ENCODE data around the gene ENPP4. TPM values are rescaled to one million over a fixed set of nuclear protein-coding genes. Genes with fewer than 3 reads are reported as not detected.

Gene ENPP4
- total and polyA plus RNA-seq, 2 of the 4 experiments (the other 2 are of a cell fraction) = under 0.01 to 0.03 TPM

DNA sequence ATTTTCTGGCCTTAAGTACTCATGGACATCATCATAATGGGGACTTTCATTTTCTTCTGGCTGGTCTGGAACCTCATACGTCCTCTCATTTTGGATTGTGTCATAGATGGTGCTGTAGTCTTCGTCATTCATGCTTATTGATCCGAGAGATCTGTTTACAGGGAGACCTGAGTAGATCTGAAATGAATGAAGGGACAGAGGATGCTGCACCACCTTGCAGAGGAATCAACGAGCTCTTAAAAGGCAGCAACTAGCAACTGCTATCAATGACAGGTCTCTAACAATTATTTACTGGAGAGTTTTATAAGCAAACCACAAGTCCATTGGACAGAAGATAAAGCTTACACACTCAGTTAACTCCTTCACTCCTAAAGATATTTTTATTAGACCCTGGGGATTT lies 49.7 kb upstream of the ENPP4 start:
- in situ Hi-C loops (cut with MboI; ENCODE audit: low sequenced_read_pairs) = no loop called here
- H2BK120ac ChIP-seq (ENCODE audit: low read depth, low read length) = no peak overlapping the region
- H3K36me3 ChIP-seq (ENCODE audit: control insufficient read depth, insufficient read depth, low read length) = no peaks in the 10 kb centered on the region
- POLR2A ChIA-PET (ENCODE audit: unreplicated experiment) = no interaction called here
- H3K27ac ChIP-seq (ENCODE audit: insufficient read depth, low read length) = no peak overlapping the region
- H3K79me1 ChIP-seq (ENCODE audit: low read depth in 1 of 2, low read length in 2 of 2) = no peaks in the 10 kb centered on the region
- H3K23ac ChIP-seq (ENCODE audit: low read depth, low read length) = no peak overlapping the region
- no peak for TF ChIP-seq RFX5 (IDR thresholded peaks at IDR 0.05; ENCODE audit: low read depth, low read length)
- no peak for TF ChIP-seq ELK1 (IDR thresholded peaks at IDR 0.05; ENCODE audit: borderline replicate concordance, low read depth, low read length)
- no peak for TF ChIP-seq NFE2L2 (IDR thresholded peaks at IDR 0.05; ENCODE audit: low read depth, low read length)
- no peak for TF ChIP-seq RCOR1 (IDR thresholded peaks at IDR 0.05; ENCODE audit: insufficient replicate concordance, low read length)
- TF ChIP-seq SMC3 (IDR thresholded peaks at IDR 0.05; ENCODE audit: low read depth, low read length) = no peak
- no peak for TF ChIP-seq MAZ (IDR thresholded peaks at IDR 0.05; ENCODE audit: borderline replicate concordance, low read depth, low read length)
- TF ChIP-seq, protein P1, sequence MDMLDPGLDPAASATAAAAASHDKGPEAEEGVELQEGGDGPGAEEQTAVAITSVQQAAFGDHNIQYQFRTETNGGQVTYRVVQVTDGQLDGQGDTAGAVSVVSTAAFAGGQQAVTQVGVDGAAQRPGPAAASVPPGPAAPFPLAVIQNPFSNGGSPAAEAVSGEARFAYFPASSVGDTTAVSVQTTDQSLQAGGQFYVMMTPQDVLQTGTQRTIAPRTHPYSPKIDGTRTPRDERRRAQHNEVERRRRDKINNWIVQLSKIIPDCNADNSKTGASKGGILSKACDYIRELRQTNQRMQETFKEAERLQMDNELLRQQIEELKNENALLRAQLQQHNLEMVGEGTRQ (IDR thresholded peaks at IDR 0.05; ENCODE audit: low read depth, low read length) = no peak
- no peak for TF ChIP-seq CHD1 (IDR thresholded peaks at IDR 0.05; ENCODE audit: low read depth, low read length)
- no peak for TF ChIP-seq RAD21 (IDR thresholded peaks at IDR 0.05; ENCODE audit: low read length)
- TF ChIP-seq MXI1 (IDR thresholded peaks at IDR 0.05; ENCODE audit: borderline replicate concordance, low read depth, low read length) = no peak
- TF ChIP-seq FOS (IDR thresholded peaks at IDR 0.05; ENCODE audit: low read depth, low read length) = no peak
- no peak for TF ChIP-seq POLR2A (IDR thresholded peaks at IDR 0.05; ENCODE audit: low read depth, low read length)
- TF ChIP-seq BHLHE40 (IDR thresholded peaks at IDR 0.05; ENCODE audit: low read depth, low read length) = no peak
- no peak for TF ChIP-seq CTCF (conservative IDR thresholded peaks at IDR 0.05; ENCODE audit: low read depth, low read length)
- no peak for TF ChIP-seq MAFK (IDR thresholded peaks at IDR 0.05; ENCODE audit: low read depth, low read length)
- no peak for TF ChIP-seq CEBPB (IDR thresholded peaks at IDR 0.05; ENCODE audit: low read depth, low read length)
- no peak overlapping the region for H2AK5ac ChIP-seq (ENCODE audit: low read depth, low read length)
- H2BK15ac ChIP-seq (ENCODE audit: low read depth, low read length) = no peak overlapping the region
- CTCF ChIA-PET = interaction anchor here (2.1 kb wide), 1 partner anchor 10 kb away, joined by 12 read pairs; no protein-coding TSS in a partner anchor
- H4K5ac ChIP-seq (ENCODE audit: low read depth, low read length) = no peak overlapping the region
- H2AFZ ChIP-seq (replicated peaks; ENCODE audit: low read length, poor library complexity) = no peak overlapping the region
- H3K27me3 ChIP-seq (ENCODE audit: control insufficient read depth, insufficient read depth, low read length) = no peaks in the 10 kb centered on the region
- H4K91ac ChIP-seq (ENCODE audit: insufficient read depth, low read depth, low read length) = no peak overlapping the region
- no peak overlapping the region for H4K8ac ChIP-seq (ENCODE audit: low read depth in 2 of 2, low read length in 2 of 2)
- no peak overlapping the region for H2BK20ac ChIP-seq (ENCODE audit: low read depth, low read length)
- no TSS peak for BruUV-seq (replicated peaks)
- no peak for DNase-seq
- H2AK9ac ChIP-seq (replicated peaks; ENCODE audit: low read depth, low read length, poor library complexity) = no peak overlapping the region
- no peak overlapping the region for H3K56ac ChIP-seq (ENCODE audit: extremely low read depth, insufficient read depth, low read length)
- dilution Hi-C loops (cut with HindIII; ENCODE audit: low sequenced_read_pairs, unreplicated experiment) = no loop called here
- WGBS, 2 experiments (ENCODE audit: extremely low coverage in 2 of 2, insufficient read length in 1 of 2) = no CpG with 5 or more reads among the region's 4 CpGs
- no peak overlapping the region for H3K18ac ChIP-seq (ENCODE audit: low read depth, low read length)
- H3K4me2 ChIP-seq (ENCODE audit: low read depth, low read length) = no peak overlapping the region
- intact Hi-C loops (cut with micrococcal nuclease) = no loop called here
- no peaks in the 10 kb centered on the region for H4K20me1 ChIP-seq (ENCODE audit: insufficient read depth, low read length)
- H2BK5ac ChIP-seq (ENCODE audit: low read depth, low read length, poor library complexity, severe bottlenecking) = no peak overlapping the region
- no peaks in the 10 kb centered on the region for H3K9me1 ChIP-seq (ENCODE audit: insufficient read depth, low read length)
- no peak overlapping the region for H3K9ac ChIP-seq (ENCODE audit: low read depth, low read length)
- no peak for ATAC-seq (ENCODE audit: low read depth)
- no peaks in the 10 kb centered on the region for H3K4me1 ChIP-seq (ENCODE audit: control insufficient read depth, insufficient read depth, low read length)
- no peak overlapping the region for H3K4me3 ChIP-seq (ENCODE audit: insufficient read depth, low read depth, low read length)
- H3K4ac ChIP-seq (ENCODE audit: low read depth, low read length) = no peak overlapping the region
- no peaks in the 10 kb centered on the region for H3K9me3 ChIP-seq (ENCODE audit: control insufficient read depth, insufficient read depth, low read length)
- no peak overlapping the region for H3K14ac ChIP-seq (replicated peaks; ENCODE audit: low read depth, low read length)

Measured in IMR-90 (cell line).